GM12892 (cell line): ENCODE measurements around the gene P2RX7.

Source experiments
- DNase-seq: peaks from one replicate; pipeline ENCODE4 v3.0.0; 2011; ENCODE audit not compliant: insufficient read length
- FAIRE-seq: peaks from 2 replicates; lab custom pipeline; 2011; peaks lifted over from hg19 to GRCh38; lab: Jason Lieb, UNC
- POLR2A ChIP-seq: IDR thresholded peaks from 2 replicates; pipeline ENCODE4 v1.6.1; 2011; ENCODE audit warnings: low read depth, low read length, control low read depth
- POLR2AphosphoS5 ChIP-seq: IDR thresholded peaks from 2 replicates; pipeline ENCODE4 v1.6.1; 2011; ENCODE audit warnings: low read depth, low read length, control low read depth
- TAF1 ChIP-seq: IDR thresholded peaks from 2 replicates; pipeline ENCODE4 v1.6.1; 2011; ENCODE audit warnings: low read depth, mild to moderate bottlenecking, control low read depth, low read length, borderline replicate concordance

The P2RX7 gene

GRCh38 chr12:121113057-121113456, 19.6 kb upstream of the P2RX7 start:
- DNase-seq (no peak), FAIRE-seq (no peak)
- TF ChIP-seq TAF1: no peak
- TF ChIP-seq POLR2AphosphoS5: no peak
- no peak for TF ChIP-seq POLR2A

- DNase-seq: no peak
- TF ChIP-seq TAF1 (no peak), POLR2AphosphoS5 (no peak), POLR2A (no peak)
- FAIRE-seq: no peak
Measured at GRCh38 chr12:121114019-121114639, 18.5 kb upstream of the P2RX7 start.

GRCh38 chr12:121114806-121115205, 17.9 kb upstream of the P2RX7 start:
- TF ChIP-seq POLR2A (no peak), TAF1 (no peak), POLR2AphosphoS5 (no peak)
- no peak for DNase-seq
- no peak for FAIRE-seq

- DNase-seq: no peak
- TF ChIP-seq TAF1 (no peak), POLR2AphosphoS5 (no peak), POLR2A (no peak)
- FAIRE-seq: no peak
Measured at GRCh38 chr12:121115530-121115929, 17.1 kb upstream of the P2RX7 start.

- no peak for DNase-seq
- no peak for FAIRE-seq
- TF ChIP-seq TAF1: no peak
- no peak for TF ChIP-seq POLR2A
- TF ChIP-seq POLR2AphosphoS5: no peak
Measured at GRCh38 chr12:121116318-121117225, 16.1 kb upstream of the P2RX7 start.

- TF ChIP-seq POLR2AphosphoS5: no peak
- TF ChIP-seq TAF1: no peak
- TF ChIP-seq POLR2A: no peak
- no peak for FAIRE-seq
Measured at GRCh38 chr12:121117226-121117777, 15.4 kb upstream of the P2RX7 start.

GRCh38 chr12:121120323-121120722, 12.4 kb upstream of the P2RX7 start:
- DNase-seq (no peak), FAIRE-seq (no peak)
- TF ChIP-seq POLR2AphosphoS5 (no peak), TAF1 (no peak), POLR2A (no peak)

More at GRCh38 chr12:121117226-121117777, 15.4 kb upstream of the P2RX7 start:
- no peak for DNase-seq

GRCh38 chr12:121120989-121121755, 11.5 kb upstream of the P2RX7 start:
- DNase-seq: no peak
- TF ChIP-seq POLR2AphosphoS5: no peak
- TF ChIP-seq POLR2A: no peak
- TF ChIP-seq TAF1: no peak
- no peak for FAIRE-seq

- DNase-seq (no peak), FAIRE-seq (no peak)
- TF ChIP-seq TAF1: no peak
- no peak for TF ChIP-seq POLR2AphosphoS5
- TF ChIP-seq POLR2A: no peak
Measured at GRCh38 chr12:121121805-121122204, 10.9 kb upstream of the P2RX7 start.

- TF ChIP-seq POLR2AphosphoS5 (no peak), POLR2A (no peak), TAF1 (no peak)
- no peak for FAIRE-seq
- no peak for DNase-seq
Measured at GRCh38 chr12:121123488-121123887, 9.2 kb upstream of the P2RX7 start.
